Prostate gland (tissue), 2 donors: ENCODE data around the gene P2RX1.

Experiments
- POLR2A ChIP-seq: fragments of 450-650 bp; IDR thresholded peaks from one replicate; pipeline ENCODE4 v1.6.1; 2016; ENCODE audit warnings: antibody characterized with exemption, mild to moderate bottlenecking
- POLR2AphosphoS5 ChIP-seq: sonication (generic); formaldehyde crosslinking; IDR thresholded peaks from one replicate; pipeline ENCODE4 v1.6.1; 2017; ENCODE audit warnings: antibody characterized with exemption
- TF ChIP-seq, protein P1 (sequence below), 4 experiments: fragments of 200-600 bp in 2 of 4; fragments of 450-650 bp in 2 of 4; sonication (generic) in 2 of 4; IDR thresholded peaks; 1 replicate in 3 of 4; 2 replicates in 1 of 4; pipeline ENCODE4 v1.5.1; 2016 to 2019; ENCODE audit warnings: antibody characterized with exemption in 4 of 4, mild to moderate bottlenecking in 2 of 4, moderate library complexity in 2 of 4

GRCh38 chr17:3887804-3888203 lies 28.5 kb downstream of the P2RX1 start:
- TF ChIP-seq, protein P1, sequence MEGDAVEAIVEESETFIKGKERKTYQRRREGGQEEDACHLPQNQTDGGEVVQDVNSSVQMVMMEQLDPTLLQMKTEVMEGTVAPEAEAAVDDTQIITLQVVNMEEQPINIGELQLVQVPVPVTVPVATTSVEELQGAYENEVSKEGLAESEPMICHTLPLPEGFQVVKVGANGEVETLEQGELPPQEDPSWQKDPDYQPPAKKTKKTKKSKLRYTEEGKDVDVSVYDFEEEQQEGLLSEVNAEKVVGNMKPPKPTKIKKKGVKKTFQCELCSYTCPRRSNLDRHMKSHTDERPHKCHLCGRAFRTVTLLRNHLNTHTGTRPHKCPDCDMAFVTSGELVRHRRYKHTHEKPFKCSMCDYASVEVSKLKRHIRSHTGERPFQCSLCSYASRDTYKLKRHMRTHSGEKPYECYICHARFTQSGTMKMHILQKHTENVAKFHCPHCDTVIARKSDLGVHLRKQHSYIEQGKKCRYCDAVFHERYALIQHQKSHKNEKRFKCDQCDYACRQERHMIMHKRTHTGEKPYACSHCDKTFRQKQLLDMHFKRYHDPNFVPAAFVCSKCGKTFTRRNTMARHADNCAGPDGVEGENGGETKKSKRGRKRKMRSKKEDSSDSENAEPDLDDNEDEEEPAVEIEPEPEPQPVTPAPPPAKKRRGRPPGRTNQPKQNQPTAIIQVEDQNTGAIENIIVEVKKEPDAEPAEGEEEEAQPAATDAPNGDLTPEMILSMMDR (IDR thresholded peaks at IDR 0.05) = no peak
- TF ChIP-seq POLR2A (no peak), POLR2AphosphoS5 (no peak)
